H9 (cell line): ENCODE data around the gene PRKCZ. TPM values are rescaled to one million over a fixed set of nuclear protein-coding genes. Genes with fewer than 3 reads are reported as not detected.

Experiments
- DNase-seq: peaks from one replicate; pipeline ENCODE4 v3.0.0-alpha.2; 2017
- H2AFZ ChIP-seq: one replicate; pipeline ENCODE4 v1.6.1; 2013; ENCODE audit warnings: mild to moderate bottlenecking, low read length, control low read depth, moderate library complexity
- H2AK5ac ChIP-seq: 2 replicates; pipeline ENCODE4 v1.6.1; 2013; ENCODE audit warnings: low read length, control low read depth, mixed read lengths; ENCODE audit not compliant: insufficient read length
- H2BK120ac ChIP-seq: one replicate; pipeline ENCODE4 v1.6.1; 2013; ENCODE audit warnings: low read depth, mild to moderate bottlenecking, low read length, control low read depth, inconsistent platforms; ENCODE audit not compliant: poor library complexity, severe bottlenecking
- H2BK12ac ChIP-seq: 2 replicates; pipeline ENCODE4 v1.6.1; 2013; ENCODE audit warnings: low read length, control low read depth, mixed read lengths, low read depth; ENCODE audit not compliant: insufficient read length
- H2BK15ac ChIP-seq: 2 replicates; pipeline ENCODE4 v1.6.1; 2013; ENCODE audit warnings: low read depth, low read length, control low read depth
- H2BK20ac ChIP-seq: one replicate; pipeline ENCODE4 v1.6.1; 2013; ENCODE audit warnings: low read depth, mild to moderate bottlenecking, low read length, control low read depth, inconsistent platforms; ENCODE audit not compliant: poor library complexity, severe bottlenecking
- H2BK5ac ChIP-seq: 2 replicates; pipeline ENCODE4 v1.6.1; 2013; ENCODE audit warnings: low read length, control low read depth, mixed read lengths; ENCODE audit not compliant: insufficient read length
- H3K14ac ChIP-seq: 2 replicates; pipeline ENCODE4 v1.6.1; 2013; ENCODE audit warnings: low read length, control low read depth; ENCODE audit not compliant: insufficient read depth
- H3K18ac ChIP-seq: 2 replicates; pipeline ENCODE4 v1.6.1; 2013; ENCODE audit warnings: low read depth, mild to moderate bottlenecking, mixed read lengths, low read length, control low read depth; ENCODE audit not compliant: insufficient read length
- H3K23ac ChIP-seq: 2 replicates; pipeline ENCODE4 v1.6.1; 2013; ENCODE audit warnings: low read length, control low read depth, mixed read lengths, low read depth; ENCODE audit not compliant: insufficient read length
- H3K23me2 ChIP-seq: 2 replicates; pipeline ENCODE4 v1.6.1; 2013; ENCODE audit warnings: low read depth, mild to moderate bottlenecking, mixed read lengths, low read length, control low read depth; ENCODE audit not compliant: insufficient read length, poor library complexity, severe bottlenecking
- H3K27ac ChIP-seq: 2 replicates; pipeline ENCODE4 v1.5.1; 2013; ENCODE audit warnings: low read length, control low read depth, mixed read lengths, low read depth; ENCODE audit not compliant: insufficient read length
- H3K27me3 ChIP-seq: 2 replicates; pipeline ENCODE4 v1.6.1; 2013; ENCODE audit warnings: low read length, control low read depth, inconsistent platforms; ENCODE audit not compliant: insufficient read depth
- H3K4ac ChIP-seq: 2 replicates; pipeline ENCODE4 v1.6.1; 2013; ENCODE audit warnings: low read depth, mild to moderate bottlenecking, control low read depth, inconsistent platforms, low read length, moderate library complexity
- H3K4me1 ChIP-seq: 2 replicates; pipeline ENCODE4 v1.6.1; 2013; ENCODE audit warnings: low read length, control low read depth, inconsistent platforms; ENCODE audit not compliant: insufficient read depth
- H3K4me2 ChIP-seq: 2 replicates; pipeline ENCODE4 v1.6.1; 2013; ENCODE audit warnings: low read length, control low read depth, mixed read lengths; ENCODE audit not compliant: insufficient read length, insufficient read depth
- H3K56ac ChIP-seq: 2 replicates; pipeline ENCODE4 v1.6.1; 2013; ENCODE audit warnings: low read depth, mild to moderate bottlenecking, mixed read lengths, low read length, control low read depth; ENCODE audit not compliant: insufficient read length
- H3K79me1 ChIP-seq: 2 replicates; pipeline ENCODE4 v1.6.1; 2013; ENCODE audit warnings: low read depth, mild to moderate bottlenecking, moderate library complexity, low read length, control low read depth, inconsistent platforms; ENCODE audit not compliant: insufficient read depth, poor library complexity, severe bottlenecking
- H3K79me2 ChIP-seq: 2 replicates; pipeline ENCODE4 v1.6.1; 2013; ENCODE audit warnings: low read length, control low read depth, inconsistent platforms; ENCODE audit not compliant: insufficient read depth
- H3K9ac ChIP-seq: 2 replicates; pipeline ENCODE4 v1.6.1; 2013; ENCODE audit warnings: low read length, control low read depth, mixed read lengths; ENCODE audit not compliant: insufficient read length; ENCODE audit errors: extremely low read depth
- H3K9me3 ChIP-seq: one replicate; pipeline ENCODE4 v1.6.1; 2013; ENCODE audit warnings: low read depth, low read length, inconsistent platforms; ENCODE audit not compliant: control insufficient read depth
- H3T11ph ChIP-seq: one replicate; pipeline ENCODE4 v1.6.1; 2013; ENCODE audit warnings: mild to moderate bottlenecking, low read length, control low read depth, inconsistent platforms
- H4K20me1 ChIP-seq: one replicate; pipeline ENCODE4 v1.6.1; 2013; ENCODE audit not compliant: control insufficient read depth, insufficient read length, insufficient read depth
- H4K5ac ChIP-seq: 2 replicates; pipeline ENCODE4 v1.6.1; 2013; ENCODE audit warnings: low read depth, mild to moderate bottlenecking, mixed read lengths, low read length, control low read depth; ENCODE audit not compliant: insufficient read length
- H4K8ac ChIP-seq: replicated peaks from 2 replicates; pipeline ENCODE4 v1.6.1; 2013; ENCODE audit warnings: low read length, control low read depth, mixed read lengths, low read depth; ENCODE audit not compliant: insufficient read length
- H4K91ac ChIP-seq: 2 replicates; pipeline ENCODE4 v1.6.1; 2013; ENCODE audit warnings: low read depth, mild to moderate bottlenecking, moderate library complexity, mixed read lengths, low read length, control low read depth; ENCODE audit not compliant: insufficient read length
- H3K27ac Mint-ChIP-seq, 3 experiments: 2 replicates in 2 of 3; 3 replicates in 1 of 3; pipeline ENCODE4 v1.8.0; 2020 to 2021; ENCODE audit warnings: mixed read lengths in 3 of 3, mild to moderate bottlenecking in 1 of 3, moderate library complexity in 1 of 3
- H3K27me3 Mint-ChIP-seq: 2 replicates; pipeline ENCODE4 v1.8.0; 2021; ENCODE audit warnings: low read depth, mild to moderate bottlenecking, moderate library complexity, mixed read lengths
- H3K36me3 Mint-ChIP-seq, 3 experiments: 2 replicates in 2 of 3; 3 replicates in 1 of 3; pipeline ENCODE4 v1.8.0; 2020 to 2021; ENCODE audit warnings: low read depth in 3 of 3, mixed read lengths in 3 of 3; ENCODE audit not compliant: insufficient read depth in 1 of 3
- H3K4me1 Mint-ChIP-seq, 2 experiments: 2 replicates each; pipeline ENCODE4 v1.8.0; 2020; ENCODE audit warnings: mixed read lengths in 2 of 2
- H3K4me3 Mint-ChIP-seq, 2 experiments: 2 replicates in 1 of 2; 3 replicates in 1 of 2; pipeline ENCODE4 v1.8.0; 2020 to 2021; ENCODE audit warnings: mild to moderate bottlenecking in 2 of 2, mixed read lengths in 2 of 2, moderate library complexity in 1 of 2
- H3K9me3 Mint-ChIP-seq, 2 experiments: 2 replicates in 1 of 2; 3 replicates in 1 of 2; pipeline ENCODE4 v1.8.0; 2020; ENCODE audit warnings: mild to moderate bottlenecking in 2 of 2, mixed read lengths in 2 of 2, moderate library complexity in 1 of 2
- WGBS: extraction: QIAGEN DNeasy Blood & Tissue Kit; methylation state at CpG from one replicate; pipeline ENCODE4 v1.1.7; 2013; ENCODE audit warnings: missing lambda C conversion rate, low lambda C conversion rate, mixed read lengths; ENCODE audit not compliant: insufficient read length; ENCODE audit errors: extremely low coverage; 5-methylcytosine and 5-hydroxymethylcytosine counted together
- total RNA-seq: library from RNA; stranded (reverse); gene quantifications from 2 replicates; pipeline ENCODE4 v1.2.1, GENCODE V29; 2021
- TF ChIP-seq, protein P1 (sequence below): fragments of 200-600 bp; sonication (generic); conservative IDR thresholded peaks from 3 replicates; pipeline ENCODE4 v1.8.0; 2021; ENCODE audit warnings: antibody characterized with exemption, mild to moderate bottlenecking

Gene PRKCZ
- total RNA-seq, 1 experiment from 2014 or later: 48.4 TPM

DNA sequence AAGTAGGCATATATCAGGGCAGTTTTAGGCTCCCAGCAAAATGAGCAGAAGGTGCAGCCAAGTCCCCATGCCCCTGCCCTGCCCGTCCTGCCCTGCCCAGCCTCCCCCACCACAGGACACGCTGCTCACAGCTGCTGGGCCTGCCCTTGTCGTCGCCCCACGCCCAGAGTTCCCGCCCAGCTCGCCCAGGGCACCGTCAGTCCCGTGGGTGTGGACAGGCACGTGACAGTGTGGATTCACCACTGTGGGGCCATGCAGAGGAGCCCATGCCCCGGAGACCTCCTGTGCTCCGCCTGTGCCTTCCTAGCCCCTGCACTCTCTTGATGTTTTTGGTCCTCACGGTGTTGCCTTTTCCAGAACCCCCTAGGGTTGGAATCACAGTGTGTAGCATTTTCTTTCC lies 137.4 kb downstream of the PRKCZ start:
- no peaks in the 10 kb centered on the region for H4K20me1 ChIP-seq
- Mint-ChIP-seq H3K27me3 (peaks cover under 1% of the 10 kb centered on the region; the same call in 1 of the 2 replicates), H3K27ac (peak overlapping the region in 1 of 3 experiments; percentile 66; a peak in 1 of 7 replicates), H3K9me3 (no peaks in the 10 kb centered on the region), H3K4me1 (peaks cover 8% of the 10 kb centered on the region in 2 experiments; a peak in 3 of 4 replicates), H3K4me3 (no peak overlapping the region), H3K36me3 (peaks cover 12 to 38% (median 34%) of the 10 kb centered on the region in 3 experiments; a peak in 6 of 7 replicates)
- TF ChIP-seq, protein P1, sequence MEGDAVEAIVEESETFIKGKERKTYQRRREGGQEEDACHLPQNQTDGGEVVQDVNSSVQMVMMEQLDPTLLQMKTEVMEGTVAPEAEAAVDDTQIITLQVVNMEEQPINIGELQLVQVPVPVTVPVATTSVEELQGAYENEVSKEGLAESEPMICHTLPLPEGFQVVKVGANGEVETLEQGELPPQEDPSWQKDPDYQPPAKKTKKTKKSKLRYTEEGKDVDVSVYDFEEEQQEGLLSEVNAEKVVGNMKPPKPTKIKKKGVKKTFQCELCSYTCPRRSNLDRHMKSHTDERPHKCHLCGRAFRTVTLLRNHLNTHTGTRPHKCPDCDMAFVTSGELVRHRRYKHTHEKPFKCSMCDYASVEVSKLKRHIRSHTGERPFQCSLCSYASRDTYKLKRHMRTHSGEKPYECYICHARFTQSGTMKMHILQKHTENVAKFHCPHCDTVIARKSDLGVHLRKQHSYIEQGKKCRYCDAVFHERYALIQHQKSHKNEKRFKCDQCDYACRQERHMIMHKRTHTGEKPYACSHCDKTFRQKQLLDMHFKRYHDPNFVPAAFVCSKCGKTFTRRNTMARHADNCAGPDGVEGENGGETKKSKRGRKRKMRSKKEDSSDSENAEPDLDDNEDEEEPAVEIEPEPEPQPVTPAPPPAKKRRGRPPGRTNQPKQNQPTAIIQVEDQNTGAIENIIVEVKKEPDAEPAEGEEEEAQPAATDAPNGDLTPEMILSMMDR: no peak
- no peak overlapping the region for H2BK20ac ChIP-seq
- H3K27ac ChIP-seq: no peak overlapping the region
- H2BK5ac ChIP-seq: no peak overlapping the region
- no peak overlapping the region for H3K4ac ChIP-seq
- H3K18ac ChIP-seq: no peak overlapping the region
- H3K4me2 ChIP-seq: no peak overlapping the region
- H4K91ac ChIP-seq: no peak overlapping the region
- no peak overlapping the region for H3K23ac ChIP-seq
- no peak for DNase-seq
- H3K79me1 ChIP-seq: no peaks in the 10 kb centered on the region
- H3K14ac ChIP-seq: no peak overlapping the region
- H2BK15ac ChIP-seq: no peak overlapping the region
- H3K27me3 ChIP-seq: no peaks in the 10 kb centered on the region
- H2BK12ac ChIP-seq: no peak overlapping the region
- H2AK5ac ChIP-seq: no peak overlapping the region
- no peak overlapping the region for H4K8ac ChIP-seq
- no peak overlapping the region for H3T11ph ChIP-seq
- H3K9ac ChIP-seq: no peak overlapping the region
- no peak overlapping the region for H4K5ac ChIP-seq
- no peak overlapping the region for H3K56ac ChIP-seq
- WGBS: no CpG with 5 or more reads among the region's 13 CpGs
- no peaks in the 10 kb centered on the region; the same call in 1 of the 2 replicates for H3K79me2 ChIP-seq
- no peak overlapping the region for H2AFZ ChIP-seq
- no peak overlapping the region for H2BK120ac ChIP-seq
- no peaks in the 10 kb centered on the region for H3K9me3 ChIP-seq
- no peaks in the 10 kb centered on the region for H3K4me1 ChIP-seq
- H3K23me2 ChIP-seq: no peaks in the 10 kb centered on the region
